Endothelial cell (in vitro differentiated cells): Measurements from ENCODE around the gene XRCC2. TPM values are rescaled to one million over a fixed set of nuclear protein-coding genes. Genes with fewer than 3 reads are reported as not detected.
A peak's percentile ranks its signal among the peaks of the same experiment; 100 is the strongest.

Source experiments
- DNase-seq: peaks from one replicate; pipeline ENCODE4 v3.0.0; 2021; ENCODE audit warnings: low spot score
- H3K27ac Mint-ChIP-seq: one replicate; pipeline ENCODE4 v1.8.0; 2021; ENCODE audit warnings: mixed read lengths, inconsistent platforms; ENCODE audit not compliant: unreplicated experiment
- H3K27me3 Mint-ChIP-seq: one replicate; pipeline ENCODE4 v1.8.0; 2021; ENCODE audit warnings: mild to moderate bottlenecking, moderate library complexity, mixed read lengths, inconsistent platforms; ENCODE audit not compliant: unreplicated experiment
- H3K36me3 Mint-ChIP-seq: one replicate; pipeline ENCODE4 v1.8.0; 2021; ENCODE audit warnings: mild to moderate bottlenecking, low read depth, mixed read lengths, inconsistent platforms; ENCODE audit not compliant: unreplicated experiment
- H3K4me1 Mint-ChIP-seq: one replicate; pipeline ENCODE4 v1.8.0; 2021; ENCODE audit warnings: mild to moderate bottlenecking, mixed read lengths, inconsistent platforms; ENCODE audit not compliant: unreplicated experiment
- H3K4me3 Mint-ChIP-seq: one replicate; pipeline ENCODE4 v1.8.0; 2021; ENCODE audit warnings: mild to moderate bottlenecking, mixed read lengths, inconsistent platforms; ENCODE audit not compliant: unreplicated experiment
- H3K9me3 Mint-ChIP-seq: one replicate; pipeline ENCODE4 v1.8.0; 2021; ENCODE audit warnings: mixed read lengths, inconsistent platforms; ENCODE audit not compliant: unreplicated experiment
- total RNA-seq: library from RNA; stranded (reverse); fragmentation: NEBNext Ultra II Directional; extraction: Animal tissue kit (Norgen Biotek cat#: 25700); gene quantifications from one replicate; pipeline ENCODE4 v1.2.1, GENCODE V29; 2021; ENCODE audit not compliant: unreplicated experiment
- TF ChIP-seq, protein P1 (sequence below): fragments of 200-600 bp; sonication (generic); IDR thresholded peaks from one replicate; pipeline ENCODE4 v1.5.0; 2021; ENCODE audit warnings: antibody characterized with exemption; ENCODE audit not compliant: unreplicated experiment

Gene XRCC2
- total RNA-seq, 1 donor from 2014 or later, result 2.9 TPM

DNA sequence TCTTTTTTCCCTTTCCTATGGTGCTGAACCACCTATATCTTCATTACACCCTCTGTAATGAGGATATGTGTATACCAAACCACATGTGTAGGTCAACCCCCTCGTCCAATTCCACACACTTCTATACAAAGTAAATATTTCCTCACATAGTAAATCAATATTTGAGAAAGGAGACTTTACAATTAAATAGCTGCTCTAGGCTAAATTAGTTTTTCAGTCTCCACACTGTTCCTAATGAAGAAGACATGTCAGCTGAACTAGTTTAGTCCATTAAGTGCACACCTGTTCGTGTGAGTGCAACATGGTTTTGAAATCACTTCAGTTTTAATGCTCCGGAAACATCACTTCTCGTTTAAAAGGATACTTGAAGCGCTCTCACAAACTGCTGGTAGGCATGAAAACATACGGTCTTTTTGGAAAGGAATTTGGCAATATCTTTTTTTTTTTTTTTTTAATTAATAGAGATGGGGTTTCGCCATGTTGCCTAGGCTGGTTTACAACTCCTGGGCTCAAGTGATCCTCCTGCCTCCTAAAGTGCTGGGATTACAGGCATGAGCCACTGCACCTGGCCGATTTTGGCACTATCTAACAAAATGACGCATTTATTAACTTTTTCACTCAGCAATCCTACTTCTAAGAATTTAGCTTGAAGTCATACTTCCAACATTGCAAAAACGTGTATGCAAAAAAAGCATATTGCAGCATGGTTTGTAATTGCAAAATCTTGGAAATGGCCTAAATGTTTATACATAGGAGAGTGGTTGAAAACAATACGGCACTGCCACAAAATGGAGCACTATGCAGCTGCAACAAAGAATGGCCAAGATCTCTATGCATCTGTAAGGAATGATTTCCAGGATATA lies 2.1 kb upstream of the XRCC2 start:
- no peak for DNase-seq
- Mint-ChIP-seq H3K36me3 (no peaks in the 10 kb centered on the region), H3K27ac (no peak overlapping the region), H3K9me3 (no peaks in the 10 kb centered on the region), H3K4me1 (peaks cover 9% of the 10 kb centered on the region), H3K4me3 (no peak overlapping the region), H3K27me3 (no peaks in the 10 kb centered on the region)
- TF ChIP-seq, protein P1, sequence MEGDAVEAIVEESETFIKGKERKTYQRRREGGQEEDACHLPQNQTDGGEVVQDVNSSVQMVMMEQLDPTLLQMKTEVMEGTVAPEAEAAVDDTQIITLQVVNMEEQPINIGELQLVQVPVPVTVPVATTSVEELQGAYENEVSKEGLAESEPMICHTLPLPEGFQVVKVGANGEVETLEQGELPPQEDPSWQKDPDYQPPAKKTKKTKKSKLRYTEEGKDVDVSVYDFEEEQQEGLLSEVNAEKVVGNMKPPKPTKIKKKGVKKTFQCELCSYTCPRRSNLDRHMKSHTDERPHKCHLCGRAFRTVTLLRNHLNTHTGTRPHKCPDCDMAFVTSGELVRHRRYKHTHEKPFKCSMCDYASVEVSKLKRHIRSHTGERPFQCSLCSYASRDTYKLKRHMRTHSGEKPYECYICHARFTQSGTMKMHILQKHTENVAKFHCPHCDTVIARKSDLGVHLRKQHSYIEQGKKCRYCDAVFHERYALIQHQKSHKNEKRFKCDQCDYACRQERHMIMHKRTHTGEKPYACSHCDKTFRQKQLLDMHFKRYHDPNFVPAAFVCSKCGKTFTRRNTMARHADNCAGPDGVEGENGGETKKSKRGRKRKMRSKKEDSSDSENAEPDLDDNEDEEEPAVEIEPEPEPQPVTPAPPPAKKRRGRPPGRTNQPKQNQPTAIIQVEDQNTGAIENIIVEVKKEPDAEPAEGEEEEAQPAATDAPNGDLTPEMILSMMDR, result no peak

DNA sequence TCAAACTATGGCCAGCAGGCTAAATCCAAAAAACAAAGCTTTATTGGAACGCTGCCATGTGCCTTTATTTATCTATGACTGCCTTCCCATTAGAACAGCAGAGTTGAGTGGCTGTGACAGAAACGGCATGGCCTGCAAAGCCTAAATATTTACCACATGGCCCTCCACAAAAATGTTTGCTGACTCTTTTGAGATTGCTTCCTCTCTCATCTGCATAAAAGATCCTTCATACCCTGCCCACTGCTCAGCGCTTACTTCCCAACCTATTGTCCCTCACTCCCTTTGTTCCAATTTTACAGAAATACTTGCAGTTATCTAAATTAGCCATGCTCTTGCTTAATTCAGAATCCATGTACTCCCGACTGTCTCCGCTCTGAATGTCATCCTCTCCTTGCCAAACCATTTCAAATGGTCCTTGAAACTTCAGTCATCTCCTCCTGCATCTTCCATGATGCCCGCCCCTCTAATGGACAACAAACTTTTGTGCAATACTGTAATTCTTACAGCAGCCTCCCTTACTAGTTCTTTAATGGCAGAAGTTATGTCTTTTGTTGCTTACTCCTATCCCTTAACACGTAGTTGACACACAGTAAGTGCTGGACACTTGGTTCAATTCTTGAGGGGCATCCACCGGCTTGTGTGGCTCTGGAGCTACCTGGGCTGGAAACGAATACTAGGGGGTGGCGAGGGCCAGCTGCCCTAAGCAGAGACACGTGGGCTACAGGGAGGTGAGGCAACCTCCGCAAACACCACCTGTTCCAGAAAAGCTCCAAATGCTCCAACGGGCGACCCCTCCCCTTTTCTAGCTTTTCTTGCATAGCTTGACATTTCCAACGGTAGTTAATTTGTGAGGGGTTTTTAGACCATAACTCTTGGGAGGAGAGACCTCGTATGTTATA lies 832 bp downstream of the XRCC2 start:
- Mint-ChIP-seq H3K4me3 (peak overlapping the region; percentile 98), H3K27me3 (no peaks in the 10 kb centered on the region), H3K36me3 (no peaks in the 10 kb centered on the region), H3K4me1 (peaks cover 9% of the 10 kb centered on the region), H3K9me3 (no peaks in the 10 kb centered on the region), H3K27ac (no peak overlapping the region)
- TF ChIP-seq, protein P1, result no peak
- no peak for DNase-seq

DNA sequence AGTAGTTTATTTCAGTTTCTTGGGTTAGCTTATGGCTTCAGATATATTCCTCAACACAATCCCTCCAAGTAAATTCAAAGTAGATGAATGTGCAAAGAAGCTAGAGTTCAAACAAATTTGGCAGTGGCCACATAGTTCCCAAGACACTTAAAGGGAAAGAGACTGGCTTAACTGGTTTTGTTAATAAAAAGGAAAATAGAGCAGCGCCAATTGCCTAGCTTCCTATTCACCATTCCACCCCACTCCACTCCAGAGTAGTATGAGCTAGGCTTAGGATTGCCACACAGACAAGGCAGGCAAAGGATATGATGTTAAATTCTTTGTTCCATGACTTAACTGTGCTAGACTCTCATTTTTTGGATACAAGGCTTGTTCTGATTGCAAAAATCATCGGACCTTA lies 2.0 kb downstream of the XRCC2 start:
- Mint-ChIP-seq H3K36me3 (no peaks in the 10 kb centered on the region), H3K27ac (no peak overlapping the region), H3K9me3 (no peaks in the 10 kb centered on the region), H3K4me3 (no peak overlapping the region), H3K4me1 (peaks cover 9% of the 10 kb centered on the region), H3K27me3 (no peaks in the 10 kb centered on the region)
- no peak for DNase-seq
- TF ChIP-seq, protein P1, result no peak

DNA sequence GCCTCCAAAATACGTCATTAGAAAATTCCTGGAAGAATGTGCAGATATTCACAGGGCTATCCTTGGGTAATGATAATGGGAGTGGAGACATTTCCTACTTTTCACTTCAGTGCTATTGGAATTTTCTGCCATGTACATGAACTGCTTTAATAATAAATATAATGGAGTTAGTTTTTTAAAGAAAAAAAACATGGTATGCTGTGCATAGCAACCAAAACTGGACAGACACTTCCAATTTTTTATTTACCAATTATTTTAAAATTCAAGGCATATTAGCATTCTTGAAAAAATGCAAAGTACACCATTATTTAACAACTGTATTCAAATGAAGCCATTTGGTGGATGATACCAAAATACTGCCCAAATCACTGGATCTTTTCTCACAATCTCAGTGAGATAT lies 3.3 kb downstream of the XRCC2 start:
- Mint-ChIP-seq H3K27ac (no peak overlapping the region), H3K4me3 (no peak overlapping the region), H3K36me3 (no peaks in the 10 kb centered on the region), H3K4me1 (peaks cover 9% of the 10 kb centered on the region), H3K27me3 (no peaks in the 10 kb centered on the region), H3K9me3 (no peaks in the 10 kb centered on the region)
- DNase-seq, result no peak
- TF ChIP-seq, protein P1, result no peak
